HL-60 (cell line): ENCODE data around the gene ZMYND8.

Source experiments
- TF ChIP-seq, protein P1 (sequence below): IDR thresholded peaks from one replicate; pipeline ENCODE4 v1.5.1; 2011; ENCODE audit warnings: low read length, control low read depth, inconsistent platforms; ENCODE audit not compliant: insufficient read depth
- TF ChIP-seq, protein P2 (sequence below): IDR thresholded peaks from 2 replicates; pipeline ENCODE4 v1.6.1; 2012; ENCODE audit warnings: low read depth; ENCODE audit not compliant: insufficient replicate concordance

DNA sequence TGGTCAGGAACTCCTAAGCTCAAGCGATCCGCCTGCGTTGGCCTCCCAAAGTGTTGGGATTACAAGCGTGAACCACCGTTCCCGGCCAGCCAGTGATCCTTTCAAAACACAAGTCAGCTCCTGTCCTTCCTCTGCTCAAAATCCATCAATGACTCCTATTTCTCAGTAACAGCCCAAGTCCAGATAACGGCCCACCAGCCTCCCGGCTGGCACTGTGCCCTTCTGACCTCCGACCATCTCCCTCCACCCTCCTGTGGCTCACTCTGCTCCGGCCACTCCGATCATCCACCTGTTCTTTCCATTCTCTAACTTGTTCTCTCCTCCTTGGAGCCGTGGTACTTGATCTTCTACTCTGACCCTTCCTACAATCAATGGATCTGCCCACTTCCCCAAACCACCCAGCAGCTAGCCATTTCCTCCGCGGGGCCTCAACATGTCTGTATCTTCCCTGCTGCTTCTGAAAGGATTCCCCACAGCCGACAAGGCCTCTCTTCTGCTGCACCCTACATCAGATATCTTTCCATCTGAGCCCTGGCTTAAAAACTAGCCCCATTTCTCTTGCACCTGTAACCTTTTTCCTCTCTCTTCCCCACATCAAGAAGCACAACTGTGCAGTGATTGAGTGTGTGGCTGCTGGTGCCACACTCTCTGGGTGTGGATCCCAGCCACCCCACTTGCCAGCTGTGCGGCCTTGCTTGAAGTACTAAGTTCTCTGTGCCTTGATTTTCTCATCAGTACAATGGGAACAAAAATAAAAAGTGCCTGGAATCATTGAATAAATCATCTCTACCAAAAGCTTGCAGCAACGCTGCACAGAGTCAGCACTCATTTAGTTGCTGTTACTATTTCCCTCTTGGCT lies 6.1 kb upstream of the ZMYND8 start:
- TF ChIP-seq, protein P1, sequence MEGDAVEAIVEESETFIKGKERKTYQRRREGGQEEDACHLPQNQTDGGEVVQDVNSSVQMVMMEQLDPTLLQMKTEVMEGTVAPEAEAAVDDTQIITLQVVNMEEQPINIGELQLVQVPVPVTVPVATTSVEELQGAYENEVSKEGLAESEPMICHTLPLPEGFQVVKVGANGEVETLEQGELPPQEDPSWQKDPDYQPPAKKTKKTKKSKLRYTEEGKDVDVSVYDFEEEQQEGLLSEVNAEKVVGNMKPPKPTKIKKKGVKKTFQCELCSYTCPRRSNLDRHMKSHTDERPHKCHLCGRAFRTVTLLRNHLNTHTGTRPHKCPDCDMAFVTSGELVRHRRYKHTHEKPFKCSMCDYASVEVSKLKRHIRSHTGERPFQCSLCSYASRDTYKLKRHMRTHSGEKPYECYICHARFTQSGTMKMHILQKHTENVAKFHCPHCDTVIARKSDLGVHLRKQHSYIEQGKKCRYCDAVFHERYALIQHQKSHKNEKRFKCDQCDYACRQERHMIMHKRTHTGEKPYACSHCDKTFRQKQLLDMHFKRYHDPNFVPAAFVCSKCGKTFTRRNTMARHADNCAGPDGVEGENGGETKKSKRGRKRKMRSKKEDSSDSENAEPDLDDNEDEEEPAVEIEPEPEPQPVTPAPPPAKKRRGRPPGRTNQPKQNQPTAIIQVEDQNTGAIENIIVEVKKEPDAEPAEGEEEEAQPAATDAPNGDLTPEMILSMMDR: no peak
- TF ChIP-seq, protein P2, sequence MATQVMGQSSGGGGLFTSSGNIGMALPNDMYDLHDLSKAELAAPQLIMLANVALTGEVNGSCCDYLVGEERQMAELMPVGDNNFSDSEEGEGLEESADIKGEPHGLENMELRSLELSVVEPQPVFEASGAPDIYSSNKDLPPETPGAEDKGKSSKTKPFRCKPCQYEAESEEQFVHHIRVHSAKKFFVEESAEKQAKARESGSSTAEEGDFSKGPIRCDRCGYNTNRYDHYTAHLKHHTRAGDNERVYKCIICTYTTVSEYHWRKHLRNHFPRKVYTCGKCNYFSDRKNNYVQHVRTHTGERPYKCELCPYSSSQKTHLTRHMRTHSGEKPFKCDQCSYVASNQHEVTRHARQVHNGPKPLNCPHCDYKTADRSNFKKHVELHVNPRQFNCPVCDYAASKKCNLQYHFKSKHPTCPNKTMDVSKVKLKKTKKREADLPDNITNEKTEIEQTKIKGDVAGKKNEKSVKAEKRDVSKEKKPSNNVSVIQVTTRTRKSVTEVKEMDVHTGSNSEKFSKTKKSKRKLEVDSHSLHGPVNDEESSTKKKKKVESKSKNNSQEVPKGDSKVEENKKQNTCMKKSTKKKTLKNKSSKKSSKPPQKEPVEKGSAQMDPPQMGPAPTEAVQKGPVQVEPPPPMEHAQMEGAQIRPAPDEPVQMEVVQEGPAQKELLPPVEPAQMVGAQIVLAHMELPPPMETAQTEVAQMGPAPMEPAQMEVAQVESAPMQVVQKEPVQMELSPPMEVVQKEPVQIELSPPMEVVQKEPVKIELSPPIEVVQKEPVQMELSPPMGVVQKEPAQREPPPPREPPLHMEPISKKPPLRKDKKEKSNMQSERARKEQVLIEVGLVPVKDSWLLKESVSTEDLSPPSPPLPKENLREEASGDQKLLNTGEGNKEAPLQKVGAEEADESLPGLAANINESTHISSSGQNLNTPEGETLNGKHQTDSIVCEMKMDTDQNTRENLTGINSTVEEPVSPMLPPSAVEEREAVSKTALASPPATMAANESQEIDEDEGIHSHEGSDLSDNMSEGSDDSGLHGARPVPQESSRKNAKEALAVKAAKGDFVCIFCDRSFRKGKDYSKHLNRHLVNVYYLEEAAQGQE: no peak
